ENCODE results near the gene UBTD1. TPM values are rescaled to one million over a fixed set of nuclear protein-coding genes. Genes with fewer than 3 reads are reported as not detected.

UBTD1 gene
- total and polyA plus RNA-seq, 3 donors from 2014 or later, result 74.1 to 143 (median 111) TPM

DNA sequence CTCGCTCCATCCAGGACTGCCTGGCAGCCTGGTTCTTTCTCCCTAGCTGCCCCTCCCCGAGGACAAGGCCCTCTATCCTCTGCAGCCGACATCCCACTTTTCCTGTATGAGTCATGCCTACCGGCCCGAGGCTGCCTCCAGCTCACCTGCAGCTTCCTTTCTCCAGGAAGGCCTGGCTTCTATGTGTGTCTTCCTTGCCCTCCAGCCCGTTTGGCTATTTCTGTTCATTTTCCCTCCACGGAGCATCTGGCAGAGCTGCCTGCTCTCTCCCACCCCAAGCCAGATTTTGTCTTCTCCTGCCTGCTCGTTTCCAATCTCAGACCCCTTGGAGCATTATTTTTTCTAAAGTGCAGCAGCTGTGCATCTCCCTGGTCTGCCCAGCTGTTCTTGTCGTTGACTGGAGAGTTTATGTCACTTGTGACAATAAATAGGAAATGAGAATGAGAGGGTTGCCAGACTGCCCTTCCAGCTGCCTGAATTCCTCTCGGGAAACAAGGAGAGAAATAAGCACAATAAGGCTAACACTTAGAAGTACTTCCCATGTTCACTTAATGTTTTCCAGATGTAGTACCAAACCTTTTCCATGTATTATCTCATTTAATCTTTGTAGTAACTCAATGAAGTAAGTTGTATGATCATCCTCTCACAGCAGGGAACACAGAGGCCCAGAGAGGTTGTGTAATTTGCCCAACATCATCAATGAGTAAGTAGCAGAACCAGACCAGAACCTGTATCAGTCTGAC lies 19.7 kb downstream of the UBTD1 start:
- Histone ChIP-seq H3K4me1 (peaks cover 24% of the 10 kb centered on the region), H3K9me3 (no peaks in the 10 kb centered on the region), H3K27ac (peak overlapping the region in 1 of 2 donors; percentile 25), H3K27me3 (no peaks in the 10 kb centered on the region), H3K36me3 (ENCODE audit: low read depth, missing control alignments) (no peaks in the 10 kb centered on the region), H3K4me3 (no peak overlapping the region)
- intact Hi-C loops (cut with DNase I; ENCODE audit: low total_unique reads), result no loop called here
- TF ChIP-seq, protein P1, sequence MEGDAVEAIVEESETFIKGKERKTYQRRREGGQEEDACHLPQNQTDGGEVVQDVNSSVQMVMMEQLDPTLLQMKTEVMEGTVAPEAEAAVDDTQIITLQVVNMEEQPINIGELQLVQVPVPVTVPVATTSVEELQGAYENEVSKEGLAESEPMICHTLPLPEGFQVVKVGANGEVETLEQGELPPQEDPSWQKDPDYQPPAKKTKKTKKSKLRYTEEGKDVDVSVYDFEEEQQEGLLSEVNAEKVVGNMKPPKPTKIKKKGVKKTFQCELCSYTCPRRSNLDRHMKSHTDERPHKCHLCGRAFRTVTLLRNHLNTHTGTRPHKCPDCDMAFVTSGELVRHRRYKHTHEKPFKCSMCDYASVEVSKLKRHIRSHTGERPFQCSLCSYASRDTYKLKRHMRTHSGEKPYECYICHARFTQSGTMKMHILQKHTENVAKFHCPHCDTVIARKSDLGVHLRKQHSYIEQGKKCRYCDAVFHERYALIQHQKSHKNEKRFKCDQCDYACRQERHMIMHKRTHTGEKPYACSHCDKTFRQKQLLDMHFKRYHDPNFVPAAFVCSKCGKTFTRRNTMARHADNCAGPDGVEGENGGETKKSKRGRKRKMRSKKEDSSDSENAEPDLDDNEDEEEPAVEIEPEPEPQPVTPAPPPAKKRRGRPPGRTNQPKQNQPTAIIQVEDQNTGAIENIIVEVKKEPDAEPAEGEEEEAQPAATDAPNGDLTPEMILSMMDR (IDR thresholded peaks at IDR 0.05), result no peak
- no peak for TF ChIP-seq POLR2A (IDR thresholded peaks at IDR 0.05)
- no peak for DNase-seq
- WGBS, 2 donors, result 31 to 34% methylated on average over 10 of the region's 10 CpGs

DNA sequence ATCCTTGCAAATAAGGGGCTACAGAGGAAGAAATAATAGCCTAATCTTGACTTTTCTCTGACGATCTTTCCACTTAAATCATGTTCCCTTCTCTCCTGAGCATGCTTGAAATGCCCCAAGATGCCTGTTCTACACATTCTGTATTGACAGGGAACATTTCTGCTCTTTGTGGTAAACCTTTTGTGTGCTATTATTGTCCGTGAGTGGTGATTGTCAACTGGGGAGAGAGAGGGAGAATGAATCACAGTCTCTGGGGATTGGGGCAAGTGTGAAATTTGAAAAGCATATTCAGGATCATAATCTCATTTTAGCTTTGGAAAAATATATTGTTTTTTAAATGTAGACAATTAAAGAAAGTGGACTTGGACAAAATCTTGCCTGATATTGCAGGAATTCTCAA lies 20.6 kb downstream of the UBTD1 start:
- no peaks in the 10 kb centered on the region for H3K36me3 ChIP-seq (ENCODE audit: low read depth, missing control alignments)
- peaks cover 24% of the 10 kb centered on the region for H3K4me1 ChIP-seq
- H3K9me3 ChIP-seq, result no peaks in the 10 kb centered on the region
- WGBS, 2 donors, result 48 to 60% methylated on average over 2 of the region's 2 CpGs
- intact Hi-C loops (cut with DNase I; ENCODE audit: low total_unique reads), result no loop called here
- H3K27ac ChIP-seq, result no peak overlapping the region
- H3K27me3 ChIP-seq, result no peaks in the 10 kb centered on the region
- TF ChIP-seq, protein P1 (IDR thresholded peaks at IDR 0.05), result no peak
- no peak for TF ChIP-seq POLR2A (IDR thresholded peaks at IDR 0.05)
- H3K4me3 ChIP-seq, result no peak overlapping the region
- no peak for DNase-seq

DNA sequence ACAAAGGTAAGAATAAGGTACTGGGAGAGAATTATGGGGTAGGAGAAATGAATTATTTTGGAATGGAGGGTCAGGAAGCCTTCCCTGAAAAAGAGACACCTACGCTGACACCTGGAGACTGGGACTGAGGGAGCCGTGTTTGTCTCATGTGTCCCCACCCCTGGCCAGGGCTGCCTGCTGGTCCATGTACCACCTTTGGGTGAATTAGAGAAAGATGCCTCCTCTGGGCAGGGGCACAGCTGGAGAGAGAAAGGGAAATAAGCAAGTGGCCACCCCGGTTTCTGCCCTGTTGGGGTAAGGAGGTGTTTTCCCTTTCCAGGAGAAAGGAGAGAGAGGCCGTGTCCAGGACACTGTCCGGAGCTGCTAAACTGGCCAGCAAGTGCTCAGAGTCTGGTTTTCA lies 21.8 kb downstream of the UBTD1 start:
- DNase-seq, result no peak
- Histone ChIP-seq H3K4me3 (no peak overlapping the region), H3K27me3 (no peaks in the 10 kb centered on the region), H3K4me1 (peaks cover 19% of the 10 kb centered on the region), H3K36me3 (ENCODE audit: low read depth, missing control alignments) (no peaks in the 10 kb centered on the region), H3K27ac (no peak overlapping the region), H3K9me3 (no peaks in the 10 kb centered on the region)
- intact Hi-C loops (cut with DNase I; ENCODE audit: low total_unique reads), result no loop called here
- whole genome bisulfite sequencing, 2 donors, result 85 to 92% methylated on average over 5 of the region's 5 CpGs
- TF ChIP-seq POLR2A (IDR thresholded peaks at IDR 0.05), result no peak
- TF ChIP-seq, protein P1 (IDR thresholded peaks at IDR 0.05), result no peak

DNA sequence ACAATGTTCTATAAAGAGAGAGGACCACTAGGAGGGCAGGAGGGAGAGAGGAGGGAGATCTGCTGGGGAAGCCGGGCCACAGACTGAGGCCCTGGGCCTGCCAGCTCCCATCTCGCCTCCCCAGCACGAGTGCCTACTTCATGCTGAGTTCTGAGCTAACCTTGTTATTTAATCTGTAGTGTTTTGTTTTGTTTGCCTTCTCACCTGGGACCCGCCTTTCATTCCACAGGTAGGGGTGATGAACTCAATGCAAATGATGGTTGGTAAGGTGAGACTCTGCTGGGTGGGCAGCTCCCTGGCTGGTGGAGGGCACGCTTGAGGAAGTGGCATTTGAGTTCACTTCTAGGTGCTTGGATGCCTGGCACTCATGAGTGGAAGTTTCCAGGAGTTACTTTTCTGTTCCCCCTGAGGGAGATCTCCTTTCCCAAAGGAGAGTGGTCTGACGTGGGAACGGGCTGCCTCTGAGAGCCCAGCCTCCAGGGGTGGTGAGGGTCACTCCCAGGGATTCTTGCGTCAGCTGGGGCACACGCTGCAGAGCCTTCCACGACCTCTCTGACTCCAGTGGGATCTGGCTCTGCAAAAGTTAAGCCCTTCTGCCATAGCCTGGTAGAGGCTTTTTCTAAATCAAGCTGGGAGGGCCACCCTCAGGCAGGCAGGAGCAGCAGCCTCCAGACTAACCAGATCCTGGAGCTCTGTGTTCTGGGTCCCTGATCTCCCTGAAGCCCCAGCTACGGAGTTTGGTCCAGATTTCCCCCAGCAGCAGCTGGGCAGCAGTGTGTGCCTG lies 22.4 kb downstream of the UBTD1 start:
- Histone ChIP-seq H3K27ac (no peak overlapping the region), H3K4me1 (peaks cover 21% of the 10 kb centered on the region)

More for the DNA sequence above, 22.4 kb downstream of the UBTD1 start:
- no peaks in the 10 kb centered on the region for H3K9me3 ChIP-seq
- H3K27me3 ChIP-seq, result no peaks in the 10 kb centered on the region
- WGBS, 2 donors, result 77 to 80% methylated on average over 10 to 11 of the region's 11 CpGs
- intact Hi-C loops (cut with DNase I; ENCODE audit: low total_unique reads), result no loop called here
- no peaks in the 10 kb centered on the region for H3K36me3 ChIP-seq (ENCODE audit: low read depth, missing control alignments)
- no peak for TF ChIP-seq POLR2A (IDR thresholded peaks at IDR 0.05)
- TF ChIP-seq, protein P1 (IDR thresholded peaks at IDR 0.05), result no peak
- DNase-seq, result no peak
- no peak overlapping the region for H3K4me3 ChIP-seq
